ENCODE measurements around the gene CD59. TPM values are rescaled to one million over a fixed set of nuclear protein-coding genes. Genes with fewer than 3 reads are reported as not detected.

The CD59 gene
- total and polyA plus RNA-seq, 10 of the 15 experiments (the other 5 are each of a cell fraction or from before 2014, with no cell fraction given) = 55.5 to 256 (median 181) TPM

GRCh38 chr11:33658195-33658900, 77.9 kb downstream of the CD59 start (continued):
- TF ChIP-seq TCF7 (IDR thresholded peaks at IDR 0.05; ENCODE audit: borderline replicate concordance) (no peak), PBX3 (IDR thresholded peaks at IDR 0.05; ENCODE audit: insufficient replicate concordance, low read depth, low read length) (no peak), BMI1 (IDR thresholded peaks at IDR 0.05; ENCODE audit: borderline replicate concordance) (no peak)

GRCh38 chr11:33657757-33658156, 78.5 kb downstream of the CD59 start:
- RAD21 ChIA-PET (ENCODE audit: unreplicated experiment) = no interaction called here
- Histone ChIP-seq H3K4me2 (ENCODE audit: control insufficient read depth, insufficient read depth) (no peak overlapping the region), H3K9me3 (replicated peaks; ENCODE audit: control insufficient read depth, insufficient read depth, low read length) (no peaks in the 10 kb centered on the region), H3K4me3 (no peak overlapping the region), H3K4me1 (ENCODE audit: control insufficient read depth, insufficient read depth, low read length) (peaks cover 19% of the 10 kb centered on the region), H3K27ac (ENCODE audit: control insufficient read depth, insufficient read depth) (no peak overlapping the region), H3K9ac (ENCODE audit: control insufficient read depth, insufficient read depth, low read length) (no peak overlapping the region), H3K36me3 (ENCODE audit: control insufficient read depth in 2 of 2, insufficient read depth in 2 of 2, low read length in 1 of 2) (no peaks in the 10 kb centered on the region), H3K27me3 (replicated peaks in 1 of 2; ENCODE audit: control insufficient read depth in 2 of 2, insufficient read depth in 2 of 2, low read length in 1 of 2) (no peaks in the 10 kb centered on the region), H2AFZ (ENCODE audit: control insufficient read depth, low read depth, low read length) (no peak overlapping the region), H4K20me1 (ENCODE audit: control insufficient read depth, insufficient read depth) (no peaks in the 10 kb centered on the region), H3K79me2 (ENCODE audit: control insufficient read depth, insufficient read depth, low read length) (no peaks in the 10 kb centered on the region)
- intact Hi-C loops (cut with micrococcal nuclease; ENCODE audit: unreplicated experiment) (no loop called here), in situ Hi-C loops (cut with MboI) (no loop called here)
- WGBS (ENCODE audit: insufficient coverage, insufficient replicate concordance, low lambda C conversion rate, missing lambda C conversion rate) = 98% methylated on average over 3 of the region's 3 CpGs
- FAIRE-seq (no peak), DNase-seq (ENCODE audit: low read depth, low spot score) (no peak), ATAC-seq (no peak)
- POLR2A ChIA-PET = no interaction called here
- no TSS peak for BruUV-seq (replicated peaks)
- CTCF ChIA-PET = interaction anchor here (1.2 kb wide), 1 partner anchor 85 kb away, joined by 3 read pairs; no protein-coding TSS in a partner anchor
- TF ChIP-seq JUNB (IDR thresholded peaks at IDR 0.05) (no peak), SMAD5 (IDR thresholded peaks at IDR 0.05; ENCODE audit: low read depth) (no peak), SREBF1 (IDR thresholded peaks at IDR 0.05; ENCODE audit: low read length) (no peak), ESRRA (IDR thresholded peaks at IDR 0.05; ENCODE audit: low read length) (no peak), MEF2A (IDR thresholded peaks at IDR 0.05; ENCODE audit: insufficient read depth, low read depth, low read length) (no peak), SKIL (IDR thresholded peaks at IDR 0.05; ENCODE audit: low read depth, poor library complexity, severe bottlenecking) (no peak), E2F4 (IDR thresholded peaks at IDR 0.05; ENCODE audit: low read depth, low read length) (no peak), POLR2A (IDR thresholded peaks at IDR 0.05; ENCODE audit: low read depth, low read length) (no peak), SREBF2 (IDR thresholded peaks at IDR 0.05; ENCODE audit: low read length) (no peak), CHD4 (IDR thresholded peaks at IDR 0.05) (no peak), STAT1 (conservative IDR thresholded peaks at IDR 0.05) (no peak), RELB (IDR thresholded peaks at IDR 0.05; ENCODE audit: low read depth) (no peak), ATF7 (IDR thresholded peaks at IDR 0.05; ENCODE audit: low read depth) (no peak)
- SMC1A ChIA-PET (ENCODE audit: uncharacterized antibody, unreplicated experiment) = no interaction called here
